Measurements from ENCODE around the gene FANCC. TPM values are rescaled to one million over a fixed set of nuclear protein-coding genes. Genes with fewer than 3 reads are reported as not detected.

Gene FANCC
- polyA plus RNA-seq, 3 donors, result 21.1 to 22.3 (median 22.3) TPM

DNA sequence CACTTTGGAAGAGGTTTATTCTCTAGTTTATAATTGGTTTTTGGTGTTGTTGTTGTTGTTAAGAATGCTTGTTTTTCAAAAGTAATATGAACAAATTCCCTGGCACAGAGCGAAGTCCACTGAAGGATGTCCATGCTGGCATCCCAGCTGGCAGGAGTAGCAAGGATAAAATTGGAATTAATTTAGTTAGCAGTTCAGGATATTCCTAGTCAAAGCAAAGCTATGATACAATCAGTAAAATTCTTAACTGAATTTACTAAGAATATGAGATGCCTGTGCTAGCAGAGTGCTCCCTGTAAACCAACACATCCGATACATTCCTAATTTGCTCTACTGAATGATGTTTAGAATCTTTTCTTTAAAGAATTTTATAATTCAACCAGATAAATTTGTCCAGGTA, 161.4 kb downstream of the FANCC start:
- DNase-seq (ENCODE audit: low read depth in 3 of 3, low spot score in 2 of 3), result no peak

DNA sequence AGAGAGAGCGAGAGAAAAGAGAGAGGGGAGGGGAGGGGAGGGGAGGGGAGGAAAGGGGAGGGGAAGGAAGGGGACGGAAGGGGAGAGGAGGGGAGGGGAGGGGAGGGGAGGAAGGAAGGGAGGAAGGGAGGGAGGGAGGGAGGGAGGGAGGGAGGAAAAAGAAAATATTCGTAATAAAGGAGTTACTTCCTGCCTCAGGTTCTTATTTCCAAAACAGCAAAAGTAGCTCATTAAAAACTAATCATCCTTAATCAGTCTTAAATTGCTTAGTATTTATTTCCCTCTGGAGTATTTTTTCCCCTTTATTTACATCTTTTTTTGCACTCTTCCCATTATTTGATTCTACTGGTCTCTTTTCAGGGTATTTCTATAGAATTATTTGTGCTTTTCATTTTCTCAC, 162.3 kb downstream of the FANCC start:
- no peak for DNase-seq (ENCODE audit: low read depth in 3 of 3, low spot score in 2 of 3)

GRCh38 chr9:95150903-95151302, 166.6 kb downstream of the FANCC start:
- DNase-seq (ENCODE audit: low read depth in 3 of 3, low spot score in 2 of 3), result no peak

DNA sequence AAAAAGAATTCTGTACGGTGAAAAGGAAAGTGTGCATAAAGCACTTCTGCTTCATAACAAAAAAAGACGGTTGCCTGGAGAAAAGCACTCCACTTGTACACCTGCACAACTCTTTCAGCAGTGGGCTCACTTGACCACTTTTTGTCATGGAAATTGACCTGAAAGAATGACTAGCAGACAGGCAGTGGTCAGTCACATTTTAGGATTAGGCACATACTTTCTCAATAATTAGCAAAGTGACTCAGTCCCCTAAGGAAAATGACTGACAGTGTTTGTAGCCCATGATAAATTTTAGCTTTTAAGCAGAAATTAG, 169.3 kb downstream of the FANCC start:
- DNase-seq (ENCODE audit: low read depth in 3 of 3, low spot score in 2 of 3), result no peak

- no peak for DNase-seq (ENCODE audit: low read depth in 3 of 3, low spot score in 2 of 3)
These were observed 169.9 kb downstream of the FANCC start for GRCh38 chr9:95147452-95148207.

DNA sequence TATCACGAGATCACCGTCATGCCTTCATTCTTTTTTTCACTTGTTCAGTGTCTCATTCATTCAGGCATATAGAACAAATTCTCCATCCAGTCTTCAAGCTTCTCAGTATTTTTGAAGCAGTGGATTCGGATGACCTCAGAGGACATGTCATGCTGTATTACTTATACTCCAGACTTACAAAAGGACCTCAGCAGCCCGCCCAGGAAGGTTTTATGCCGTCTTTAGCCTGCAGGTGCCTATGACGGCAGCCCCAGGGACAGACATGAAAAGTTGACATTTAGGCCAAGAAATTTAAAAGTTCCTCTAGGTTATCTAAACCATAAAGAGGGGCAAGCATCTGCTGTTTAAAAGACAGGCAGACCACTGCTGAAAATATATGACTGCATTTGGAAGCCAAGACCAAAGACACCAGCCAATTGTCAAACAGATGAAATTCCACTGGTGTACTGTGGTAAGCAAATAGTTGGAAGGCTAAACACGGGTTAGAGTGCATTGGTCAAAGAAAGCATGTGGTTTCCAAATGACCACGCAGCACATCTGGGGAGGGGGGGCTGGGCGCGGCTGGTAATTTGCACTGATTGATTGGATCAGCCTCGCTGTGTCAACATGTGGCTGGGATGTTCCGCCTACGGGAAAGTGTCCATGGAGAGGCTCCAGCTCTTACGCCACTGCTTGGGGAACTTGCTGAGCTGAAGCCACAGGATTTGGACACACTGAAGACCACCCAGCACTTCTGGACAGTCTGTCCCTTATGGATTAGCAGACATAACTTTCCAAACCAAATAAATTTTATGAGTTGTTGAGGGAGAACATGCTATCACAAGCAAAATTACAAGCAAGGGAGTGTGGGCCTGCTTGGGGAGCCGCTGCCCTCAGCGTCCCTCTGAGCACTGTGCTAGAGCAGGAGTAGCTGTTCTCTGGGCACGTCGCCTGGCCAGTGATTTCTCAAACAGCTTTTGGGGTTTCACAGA, 173.6 kb downstream of the FANCC start:
- peak; percentile 57 to 65 (median 65) for DNase-seq (ENCODE audit: low read depth in 3 of 3, low spot score in 2 of 3)

DNA sequence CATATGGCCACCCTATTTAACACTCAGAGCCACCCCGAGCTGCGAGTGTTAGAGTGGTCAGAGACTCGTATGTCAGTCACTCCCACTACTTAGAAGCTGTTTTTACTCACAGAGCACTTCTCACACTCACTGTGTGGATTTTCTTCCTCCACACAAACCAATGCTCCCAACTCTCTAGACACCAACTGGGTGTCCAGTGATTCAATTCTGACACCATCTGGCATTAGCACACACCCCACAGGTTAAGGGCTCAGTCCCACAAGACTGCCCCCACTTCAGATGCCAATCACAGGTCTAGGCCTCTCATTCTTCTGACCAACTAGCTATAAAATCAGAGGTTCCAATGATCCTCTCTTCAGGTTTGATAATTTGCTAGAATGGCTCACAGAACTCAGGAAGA, 174.8 kb downstream of the FANCC start:
- no peak for DNase-seq (ENCODE audit: low read depth in 3 of 3, low spot score in 2 of 3)

- no peak for DNase-seq (ENCODE audit: low read depth in 3 of 3, low spot score in 2 of 3)
These were observed 175.2 kb downstream of the FANCC start for GRCh38 chr9:95142315-95142714.

DNA sequence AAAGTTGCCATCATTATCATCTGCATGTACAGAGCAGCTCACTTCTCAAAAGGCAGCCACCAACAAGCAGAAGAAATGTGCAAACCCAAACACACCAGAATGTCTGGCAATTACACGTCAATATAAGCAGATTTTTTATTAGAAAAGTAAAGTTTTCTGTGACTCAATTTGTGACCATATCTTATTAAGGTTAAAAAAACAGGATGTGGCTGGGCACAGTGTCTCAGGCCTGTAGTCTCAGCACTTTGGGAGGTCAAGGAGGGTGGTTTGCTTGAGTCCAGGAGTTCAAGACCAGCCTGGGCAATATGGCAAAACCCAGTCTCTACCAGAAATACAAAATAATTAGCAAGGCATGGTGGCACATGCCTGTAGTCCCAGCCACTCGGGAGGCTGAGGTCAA, 176.7 kb downstream of the FANCC start:
- no peak for DNase-seq (ENCODE audit: low read depth in 3 of 3, low spot score in 2 of 3)

GRCh38 chr9:95139126-95139525, 178.4 kb downstream of the FANCC start:
- DNase-seq (ENCODE audit: low read depth in 3 of 3, low spot score in 2 of 3), result no peak

GRCh38 chr9:95138474-95138873, 179.0 kb downstream of the FANCC start:
- DNase-seq (ENCODE audit: low read depth in 3 of 3, low spot score in 2 of 3), result no peak

GRCh38 chr9:95137587-95138145, 179.8 kb downstream of the FANCC start:
- no peak for DNase-seq (ENCODE audit: low read depth in 3 of 3, low spot score in 2 of 3)

DNA sequence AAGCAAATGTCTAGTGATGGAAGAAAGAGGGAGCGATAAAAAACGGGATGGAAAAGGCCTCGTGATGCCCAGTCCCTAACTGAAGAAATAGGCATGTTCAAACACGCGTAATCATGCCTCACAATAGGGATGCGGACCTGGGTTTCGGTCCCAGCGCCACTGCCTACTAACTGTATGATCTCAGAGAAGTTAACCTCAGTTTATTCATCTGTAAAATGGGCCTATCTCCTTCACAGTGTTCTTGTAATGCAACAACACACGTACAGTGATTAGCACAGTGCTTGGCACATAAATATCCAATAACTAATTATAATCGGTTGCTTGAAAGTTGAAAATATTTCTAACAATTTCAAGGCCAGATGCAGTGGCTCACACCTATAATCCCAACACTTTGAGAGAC, 181.8 kb downstream of the FANCC start:
- DNase-seq (ENCODE audit: low read depth in 3 of 3, low spot score in 2 of 3), result no peak

DNA sequence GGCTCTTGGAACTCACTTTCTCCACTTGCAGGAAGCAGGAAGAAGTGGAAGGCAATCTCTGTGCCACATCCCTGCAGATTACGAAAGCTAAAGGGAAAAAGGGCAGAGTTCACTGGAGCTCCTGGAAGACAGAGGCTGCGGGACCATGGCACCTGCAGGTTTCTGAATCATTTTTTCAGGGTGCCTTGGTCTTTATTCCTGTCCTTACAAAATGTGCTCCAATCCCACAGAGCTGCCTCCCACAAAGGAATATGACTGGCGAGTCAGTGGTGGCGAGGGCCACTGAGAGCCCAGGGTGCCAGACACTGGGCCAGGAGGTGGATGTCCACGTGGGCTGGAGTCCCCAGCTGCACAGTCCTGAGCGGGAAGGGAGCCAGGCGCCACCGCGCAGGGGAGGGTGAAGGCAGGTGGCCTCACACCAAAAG, 183.0 kb downstream of the FANCC start:
- DNase-seq (ENCODE audit: low read depth in 3 of 3, low spot score in 2 of 3), result no peak

GRCh38 chr9:95133325-95133705, 184.2 kb downstream of the FANCC start:
- no peak for DNase-seq (ENCODE audit: low read depth in 3 of 3, low spot score in 2 of 3)

GRCh38 chr9:95132366-95133324, 184.9 kb downstream of the FANCC start:
- DNase-seq (ENCODE audit: low read depth in 3 of 3, low spot score in 2 of 3), result no peak

DNA sequence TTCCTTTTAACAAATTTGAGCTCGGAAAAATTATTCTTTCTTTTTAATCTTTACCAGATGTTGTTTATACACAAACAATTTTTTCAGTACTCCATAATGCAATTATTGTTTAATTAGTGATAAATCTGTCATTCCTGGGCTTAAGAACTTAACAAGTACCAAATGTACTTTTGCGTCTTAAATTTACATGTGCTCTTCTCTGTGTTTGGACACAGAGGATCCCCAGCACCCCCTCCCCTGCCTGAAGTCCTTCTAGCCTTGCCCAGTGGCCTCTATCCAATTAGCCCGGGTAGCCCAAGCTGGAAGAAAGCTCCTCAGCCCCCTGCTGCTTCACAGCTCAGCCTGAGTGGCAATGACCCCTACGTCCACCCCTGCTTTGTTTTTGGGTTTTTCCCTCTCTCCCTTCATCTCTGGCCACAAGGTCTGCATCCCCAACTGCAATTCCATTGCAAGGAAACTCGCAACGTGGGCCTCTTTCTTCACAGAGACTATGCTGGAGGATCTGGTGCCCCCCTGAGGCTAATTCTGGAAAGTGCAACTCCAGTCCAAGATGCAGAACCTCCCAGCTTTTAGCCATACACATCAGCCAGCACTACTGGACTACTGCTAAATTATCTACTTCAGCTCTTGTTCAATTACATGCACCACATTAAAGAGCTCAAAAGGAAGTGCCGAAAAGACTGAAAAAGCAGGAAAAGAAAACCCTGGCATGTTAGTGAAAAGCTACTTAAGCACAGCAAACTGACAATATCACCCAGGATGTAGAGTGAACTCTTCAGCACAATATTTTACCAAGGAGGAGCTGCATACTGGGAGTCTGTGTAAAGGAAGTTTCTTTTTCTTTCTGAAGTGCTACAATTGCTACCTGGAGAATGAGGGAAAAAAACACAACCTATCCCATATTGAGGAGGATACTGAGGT, 186.2 kb downstream of the FANCC start:
- DNase-seq (ENCODE audit: low read depth in 3 of 3, low spot score in 2 of 3), result peak; percentile 57 to 70 (median 61)

GRCh38 chr9:95130484-95130883, 187.0 kb downstream of the FANCC start:
- no peak for DNase-seq (ENCODE audit: low read depth in 3 of 3, low spot score in 2 of 3)

Measured in right renal cortex interstitium (tissue), 3 donors.